Measurements from ENCODE around the gene MSRB1.

Gene MSRB1, protein sequence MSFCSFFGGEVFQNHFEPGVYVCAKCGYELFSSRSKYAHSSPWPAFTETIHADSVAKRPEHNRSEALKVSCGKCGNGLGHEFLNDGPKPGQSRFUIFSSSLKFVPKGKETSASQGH

DNA sequence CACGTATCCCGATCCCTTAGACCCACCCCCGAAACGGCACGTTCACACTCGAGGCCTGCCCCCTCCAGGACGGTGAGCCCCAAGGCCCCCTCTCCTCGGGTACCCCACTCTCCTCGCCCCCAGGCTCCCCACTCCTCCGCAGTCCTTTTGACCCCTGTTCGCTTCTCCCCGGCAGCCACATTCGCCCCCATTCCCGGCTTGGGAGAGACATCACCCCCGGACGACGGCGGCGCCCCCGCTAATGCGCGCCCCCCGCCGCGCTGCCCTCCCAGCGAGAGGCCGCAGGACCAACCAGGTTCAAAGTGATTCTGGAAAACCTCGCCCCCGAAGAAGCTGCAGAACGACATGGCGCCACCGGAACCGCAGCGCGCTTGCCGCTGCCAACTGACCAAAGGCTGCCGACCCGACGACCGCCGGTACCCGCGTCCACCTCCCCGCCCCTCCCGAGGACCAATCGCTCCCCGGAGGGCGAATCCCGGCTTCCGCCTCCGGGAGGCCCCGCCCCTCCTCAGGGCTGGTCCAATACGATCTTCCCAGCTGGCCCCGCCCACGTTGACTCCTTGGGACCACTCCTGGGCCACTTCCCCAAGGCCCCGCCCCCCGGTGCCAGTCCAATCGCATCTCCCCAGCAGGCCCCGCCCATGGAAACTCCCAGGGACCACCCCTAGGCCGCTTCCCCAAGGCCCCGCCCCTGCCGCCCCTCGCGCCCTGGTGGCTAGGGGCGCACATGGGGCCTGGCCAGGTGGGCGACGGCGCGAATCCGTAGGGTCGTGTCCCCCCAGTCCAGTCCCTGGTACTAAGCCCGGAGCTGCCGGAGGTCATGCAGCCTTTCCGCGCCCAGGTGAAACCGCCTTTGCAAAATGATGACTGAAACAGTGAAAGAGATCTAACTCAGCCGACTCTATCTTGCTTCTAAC lies at the start of gene MSRB1:
Gene MSRB1, minus strand, starts transcription at position 390 of the 917 bp plus-strand sequence. Its CDS starts 43 bp downstream, at position 347.
- DNase-seq, result peak; percentile 62 to 100 (median 98)

DNA sequence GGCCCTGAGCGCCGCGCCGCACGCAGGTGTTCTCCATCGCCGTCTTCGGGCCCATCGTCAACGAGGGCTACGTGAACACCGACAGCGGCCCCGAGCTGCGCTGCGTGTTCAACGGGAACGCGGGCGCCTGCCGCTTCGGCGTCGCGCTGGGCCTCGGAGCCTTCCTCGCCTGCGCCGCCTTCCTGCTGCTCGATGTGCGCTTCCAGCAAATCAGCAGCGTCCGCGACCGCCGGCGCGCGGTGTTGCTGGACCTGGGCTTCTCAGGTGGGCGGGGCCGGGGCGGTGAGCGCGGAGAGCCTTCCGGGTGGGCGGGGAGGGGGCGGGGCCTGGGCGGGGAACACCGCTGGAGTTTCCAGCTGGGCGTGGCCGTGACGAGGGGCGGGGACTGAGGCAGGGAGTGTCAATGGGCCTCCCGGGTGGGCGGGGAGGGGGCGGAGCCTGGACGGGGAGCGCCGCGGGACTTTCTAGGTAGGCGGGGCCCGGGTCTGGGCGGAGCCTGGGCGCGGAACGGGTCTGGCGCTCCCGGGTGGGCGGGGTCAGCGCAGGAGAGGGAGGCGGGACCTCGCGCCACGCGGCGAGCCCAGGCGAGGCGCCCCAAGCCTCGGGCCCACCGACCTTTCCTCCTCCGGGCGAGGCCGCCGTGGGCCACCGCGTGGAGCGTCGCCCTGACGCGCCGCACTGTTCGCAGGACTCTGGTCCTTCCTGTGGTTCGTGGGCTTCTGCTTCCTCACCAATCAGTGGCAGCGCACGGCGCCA lies 49.1 kb upstream of the MSRB1 start:
- peak in 50 of 51 donors; percentile 18 to 92 (median 80) for DNase-seq

DNA sequence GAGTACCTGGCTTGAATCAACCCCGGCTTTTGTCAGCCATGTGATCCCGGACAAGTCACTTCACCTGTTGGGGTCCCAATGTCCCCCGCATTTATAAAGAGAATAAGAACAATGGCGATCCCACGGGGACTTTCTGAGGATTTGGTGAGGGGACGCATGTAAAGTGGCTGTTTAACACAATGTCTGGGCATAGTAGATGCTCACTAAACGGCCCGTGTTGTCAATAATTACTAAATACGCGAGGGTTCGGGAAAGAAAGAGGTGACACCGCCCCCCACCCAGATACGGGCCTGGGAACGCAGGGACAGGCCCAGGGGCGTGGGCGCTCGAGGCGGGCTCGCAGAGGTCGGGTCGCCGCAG lies 48.6 kb upstream of the MSRB1 start:
- DNase-seq, result no peak

DNA sequence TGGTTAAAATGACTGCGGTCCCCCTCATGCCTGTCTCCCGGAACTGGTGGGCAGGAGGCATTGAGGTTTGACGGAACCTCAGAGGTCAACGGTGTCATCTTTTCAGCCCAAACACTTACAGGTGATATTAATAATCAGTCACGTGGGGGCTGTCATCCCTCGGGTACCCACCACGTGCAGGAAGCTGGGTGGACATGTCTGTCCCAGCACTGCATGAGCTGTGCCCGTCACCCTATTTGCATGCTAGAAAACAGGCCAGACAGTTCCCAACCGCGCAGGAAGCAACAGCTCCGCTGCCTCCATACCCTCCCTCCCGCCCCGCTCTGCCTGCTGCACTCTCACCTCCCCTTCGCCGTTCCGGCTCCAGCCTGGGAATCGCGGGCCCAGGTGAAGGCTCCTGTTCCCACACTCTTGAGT lies 48.1 kb upstream of the MSRB1 start:
- DNase-seq, result peak in 1 of 51 donors; percentile 13

DNA sequence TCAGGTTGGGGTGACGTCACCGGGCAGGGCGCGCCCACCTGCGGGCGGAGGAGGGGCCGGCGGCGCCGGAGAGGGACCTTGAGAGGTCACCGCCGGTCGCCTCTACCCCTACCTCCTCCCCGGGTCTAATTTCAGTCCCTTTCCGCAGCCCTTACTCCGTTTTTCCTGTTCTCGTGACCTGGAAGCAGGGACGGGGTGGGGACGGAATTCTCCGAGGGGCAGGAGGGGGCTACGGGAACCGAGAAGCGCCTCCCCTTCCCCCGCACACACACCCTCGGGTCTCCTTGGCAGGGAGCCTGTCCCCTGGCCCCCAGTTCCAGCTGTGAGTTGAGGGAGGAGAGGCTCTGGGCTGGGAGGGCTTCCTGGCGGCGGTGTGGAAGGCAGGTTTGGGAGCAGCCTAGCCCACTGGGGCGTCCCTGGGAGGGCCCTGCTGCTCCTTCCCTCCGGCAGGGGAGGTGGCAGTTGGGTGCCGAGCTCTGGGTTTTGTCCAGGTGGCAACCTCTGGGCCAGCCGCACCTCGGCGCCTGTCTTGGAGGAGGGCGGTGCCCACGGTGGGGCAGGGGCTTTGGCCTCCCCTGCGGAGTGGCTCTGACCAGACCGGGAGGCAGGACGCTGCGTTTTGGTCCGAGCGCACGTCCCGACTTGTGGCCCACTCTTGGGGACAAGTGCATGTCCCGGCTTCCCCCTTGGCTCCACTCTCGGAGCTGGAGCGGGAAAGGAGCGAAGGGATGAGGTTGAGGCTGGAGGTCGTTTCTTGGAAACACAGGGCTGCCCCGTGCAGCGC lies 47.5 kb upstream of the MSRB1 start:
- DNase-seq, result peak in 1 of 51 donors; percentile 23

DNA sequence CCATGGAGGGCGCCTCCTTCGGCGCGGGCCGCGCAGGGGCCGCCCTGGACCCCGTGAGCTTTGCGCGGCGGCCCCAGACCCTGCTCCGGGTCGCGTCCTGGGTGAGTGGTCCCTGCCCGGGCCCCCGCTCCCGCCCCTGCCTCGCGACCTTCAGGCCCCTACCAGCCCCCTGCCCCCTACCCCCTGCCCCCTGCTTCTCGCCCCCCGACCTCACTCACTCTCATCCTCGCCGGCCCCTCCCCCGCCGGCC lies 47.0 kb upstream of the MSRB1 start:
- DNase-seq, result no peak

DNA sequence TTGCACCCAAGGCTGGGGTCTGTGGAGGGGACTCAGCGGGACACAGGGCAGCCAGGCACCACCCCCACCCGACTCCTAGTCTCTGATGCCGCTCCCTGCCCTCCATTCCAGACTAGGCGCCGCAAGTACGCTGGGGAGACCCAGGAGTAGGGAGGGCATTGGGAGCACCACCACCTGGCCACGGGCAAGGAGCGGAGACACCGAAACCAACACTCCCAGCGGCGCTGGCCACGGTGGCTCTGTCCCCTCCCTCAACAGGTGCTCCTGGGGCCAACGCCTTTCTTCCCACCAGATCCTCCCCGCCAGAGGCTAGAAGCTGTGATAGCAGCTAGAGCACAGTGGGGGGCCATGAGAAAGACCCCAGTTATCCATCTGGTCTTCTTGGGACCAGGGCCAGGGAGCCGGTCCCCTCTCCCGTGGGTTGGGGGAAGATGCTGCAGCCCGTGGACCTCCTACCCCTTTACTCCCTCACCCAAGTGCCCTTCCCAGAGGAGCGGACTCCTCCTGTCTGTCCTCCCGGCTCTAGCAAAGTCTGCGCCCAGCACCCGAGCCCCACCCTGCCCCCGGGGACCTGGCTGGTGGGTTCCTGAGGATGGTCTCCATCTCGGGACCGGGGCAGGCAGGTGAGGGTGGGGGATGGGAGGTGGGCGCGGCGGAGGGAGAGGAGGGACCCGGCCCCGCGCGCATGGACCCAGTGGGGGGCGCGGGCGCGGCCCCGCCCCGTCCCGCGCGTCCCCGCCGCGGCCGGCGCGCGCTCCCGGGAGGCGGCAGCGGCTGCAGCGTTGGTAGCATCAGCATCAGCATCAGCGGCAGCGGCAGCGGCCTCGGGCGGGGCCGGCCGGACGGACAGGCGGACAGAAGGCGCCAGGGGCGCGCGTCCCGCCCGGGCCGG lies 46.5 kb upstream of the MSRB1 start, which contains the start of gene SYNGR3:
Gene SYNGR3, plus strand, starts transcription at position 762 of the 892 bp plus-strand sequence. CDS start 133 bp downstream, outside the sequence.
- DNase-seq, result no peak

DNA sequence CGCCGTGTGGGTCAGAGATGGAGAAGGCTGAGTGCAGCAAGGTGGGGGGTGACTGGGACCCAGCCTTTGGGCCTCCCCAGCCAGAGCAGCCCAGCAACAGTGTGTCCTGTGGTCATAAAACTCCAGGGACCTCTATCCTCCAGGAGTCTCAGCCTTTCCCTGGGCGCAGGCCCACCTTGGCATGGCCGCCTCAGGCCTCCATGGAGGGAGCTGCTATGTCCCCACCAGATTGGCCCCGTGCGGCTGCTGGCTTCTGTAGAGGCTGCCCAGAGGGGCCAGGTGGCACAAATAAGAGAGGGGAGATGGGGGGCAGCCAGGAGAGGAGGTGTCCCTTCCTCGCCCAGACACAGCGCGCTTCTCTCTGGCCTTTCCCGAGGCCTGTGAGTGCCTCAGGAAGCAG lies 44.2 kb upstream of the MSRB1 start:
- DNase-seq, result no peak

DNA sequence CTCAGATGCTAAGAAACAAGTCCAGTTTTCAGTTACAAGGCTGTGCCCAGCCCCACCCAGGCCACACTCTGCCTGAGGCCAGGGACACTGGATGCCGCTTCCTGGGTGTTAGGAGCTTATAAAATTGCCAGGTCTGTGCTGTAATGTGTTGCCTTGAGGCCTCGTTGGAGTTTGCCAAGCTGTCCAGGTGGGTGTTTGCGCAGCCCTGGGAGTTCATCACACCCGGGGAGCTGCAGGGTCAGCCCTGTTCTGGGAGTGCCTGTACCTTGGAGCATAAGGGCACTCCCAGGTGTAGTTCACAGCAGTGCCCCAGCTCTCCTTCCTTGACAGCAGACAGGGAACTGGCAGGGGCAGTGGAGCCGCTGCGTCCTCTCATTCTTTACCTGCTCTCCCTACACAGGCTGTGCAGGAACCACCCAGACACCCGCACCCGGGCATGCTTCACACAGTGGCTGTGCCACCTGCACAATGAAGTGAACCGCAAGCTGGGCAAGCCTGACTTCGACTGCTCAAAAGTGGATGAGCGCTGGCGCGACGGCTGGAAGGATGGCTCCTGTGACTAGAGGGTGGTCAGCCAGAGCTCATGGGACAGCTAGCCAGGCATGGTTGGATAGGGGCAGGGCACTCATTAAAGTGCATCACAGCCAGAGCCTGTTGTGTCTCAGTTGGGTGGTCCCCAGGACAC lies 42.6 kb upstream of the MSRB1 start:
- no peak for DNase-seq

DNA sequence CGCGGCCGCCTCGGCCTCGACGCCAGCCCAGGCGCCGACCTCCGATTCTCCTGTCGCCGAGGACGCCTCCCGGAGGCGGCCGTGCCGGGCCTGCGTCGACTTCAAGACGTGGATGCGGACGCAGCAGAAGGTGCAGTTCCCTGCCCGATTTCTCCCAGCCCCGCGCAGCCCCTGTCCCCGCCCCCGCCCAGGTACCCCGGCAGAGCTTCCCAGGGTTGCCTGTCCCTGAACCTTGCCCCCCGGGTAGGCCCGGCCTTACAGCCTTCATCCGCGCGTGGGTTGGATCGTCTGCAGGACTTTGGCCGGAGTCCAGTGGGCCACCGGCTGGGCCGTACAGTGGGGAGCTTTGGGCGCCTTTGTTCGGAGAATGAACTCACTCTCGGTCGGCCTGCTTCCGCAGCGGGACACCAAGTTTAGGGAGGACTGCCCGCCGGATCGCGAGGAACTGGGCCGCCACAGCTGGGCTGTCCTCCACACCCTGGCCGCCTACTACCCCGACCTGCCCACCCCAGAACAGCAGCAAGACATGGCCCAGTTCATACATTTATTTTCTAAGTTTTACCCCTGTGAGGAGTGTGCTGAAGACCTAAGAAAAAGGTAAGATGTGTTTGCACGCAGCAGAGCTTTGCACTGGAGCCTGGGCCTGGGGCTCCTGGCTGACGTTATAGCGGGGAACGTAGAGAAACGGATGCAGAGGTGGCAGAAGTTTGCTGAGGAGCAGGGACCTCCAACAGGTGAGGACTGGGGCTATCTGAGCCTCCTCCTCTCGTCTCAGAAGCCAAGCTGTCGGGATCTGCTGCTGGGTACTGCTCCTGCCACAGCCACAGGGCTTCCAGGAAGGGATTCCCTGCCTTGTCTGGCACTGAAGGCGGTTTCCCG lies 41.6 kb upstream of the MSRB1 start:
- DNase-seq, result peak in 9 of 51 donors; percentile 29 to 56 (median 47)

DNA sequence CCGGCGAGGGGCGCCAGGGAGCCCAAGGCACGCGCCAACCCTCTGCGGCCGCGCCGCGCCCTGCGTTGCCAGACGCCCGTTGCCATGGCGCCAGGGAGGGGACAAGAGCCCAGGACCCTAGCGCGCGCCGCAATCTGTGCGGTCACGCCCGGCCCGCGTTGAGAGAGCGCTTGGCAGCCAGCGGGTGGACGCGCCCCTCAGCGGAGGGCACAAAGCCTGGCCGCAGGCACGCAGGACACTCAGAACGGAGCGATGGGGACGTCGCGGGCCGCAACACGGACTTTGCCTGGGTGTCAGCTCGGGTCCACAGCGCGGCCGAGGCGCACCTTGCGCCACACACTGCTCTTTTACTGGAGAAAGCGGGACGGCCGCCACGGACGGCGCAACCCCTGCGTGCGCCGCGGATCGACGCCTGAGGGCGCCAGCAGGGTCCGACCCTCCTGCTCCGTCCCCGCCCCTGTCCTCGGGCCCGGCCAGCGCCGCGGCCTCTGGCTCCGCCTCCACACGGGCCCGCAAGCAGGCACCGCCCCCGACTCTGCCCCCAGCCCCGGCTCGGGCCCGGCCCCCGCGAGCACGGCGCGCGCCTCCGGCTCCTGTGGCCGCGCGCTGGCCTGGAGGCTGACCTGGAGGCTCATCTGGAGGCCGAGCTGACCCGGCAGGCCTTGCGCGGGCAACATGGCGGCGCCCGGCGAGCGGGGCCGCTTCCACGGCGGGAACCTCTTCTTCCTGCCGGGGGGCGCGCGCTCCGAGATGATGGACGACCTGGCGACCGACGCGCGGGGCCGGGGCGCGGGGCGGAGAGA lies 40.7 kb upstream of the MSRB1 start, which contains the start of gene GFER:
Gene GFER, plus strand, starts transcription at position 650 of the 803 bp plus-strand sequence. Its CDS starts 26 bp downstream, at position 676.
- DNase-seq, result peak in 50 of 51 donors; percentile 35 to 92 (median 80)

DNA sequence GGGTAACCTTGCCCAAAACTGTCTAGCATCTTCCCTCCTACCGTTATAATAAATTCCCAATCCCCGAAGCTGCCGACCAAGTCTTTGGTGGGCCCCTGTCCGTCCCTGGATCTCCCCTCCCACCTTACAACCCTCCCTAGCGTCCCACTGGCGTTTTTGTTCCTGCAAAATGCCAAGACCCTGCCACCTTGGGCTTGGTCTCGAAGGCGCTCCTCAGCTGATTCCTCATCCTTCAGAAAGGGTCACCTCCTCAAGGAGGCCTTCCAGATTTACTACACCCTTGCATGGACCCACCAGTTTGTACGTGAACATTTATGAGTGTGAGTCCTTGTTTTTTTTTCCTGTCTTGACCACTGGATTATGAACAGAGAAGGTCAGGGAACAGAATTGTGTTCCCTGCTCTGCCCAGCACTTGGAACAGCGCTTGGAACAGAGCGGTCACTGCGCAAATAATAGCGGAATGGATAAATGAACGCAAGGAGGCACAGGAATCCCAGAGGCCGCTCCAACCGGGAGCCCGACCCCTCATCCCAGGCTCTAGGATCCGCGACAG lies 40.1 kb upstream of the MSRB1 start:
- DNase-seq, result no peak

DNA sequence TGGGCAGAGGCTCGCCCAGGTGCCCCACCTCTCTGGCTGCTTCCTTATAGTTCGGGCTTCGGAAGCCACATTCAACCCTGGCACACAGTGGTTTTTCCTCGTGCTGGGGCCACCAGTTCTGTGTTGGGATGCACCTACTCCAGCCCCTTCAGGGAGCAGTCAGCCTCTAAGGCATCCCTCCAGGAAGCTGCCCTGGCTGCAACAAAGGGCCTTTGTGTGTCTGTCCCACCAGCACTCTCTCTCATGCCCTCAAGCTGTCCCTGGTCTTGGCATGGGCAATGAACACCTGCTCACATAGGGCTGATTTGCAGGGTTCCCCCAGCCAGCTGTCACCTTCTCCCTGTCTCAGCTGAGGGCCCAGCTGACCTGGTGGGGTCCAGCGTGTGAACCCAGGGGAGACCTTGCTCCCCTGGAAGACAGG lies 39.0 kb upstream of the MSRB1 start:
- DNase-seq, result peak in 15 of 51 donors; percentile 2 to 54 (median 36)

DNA sequence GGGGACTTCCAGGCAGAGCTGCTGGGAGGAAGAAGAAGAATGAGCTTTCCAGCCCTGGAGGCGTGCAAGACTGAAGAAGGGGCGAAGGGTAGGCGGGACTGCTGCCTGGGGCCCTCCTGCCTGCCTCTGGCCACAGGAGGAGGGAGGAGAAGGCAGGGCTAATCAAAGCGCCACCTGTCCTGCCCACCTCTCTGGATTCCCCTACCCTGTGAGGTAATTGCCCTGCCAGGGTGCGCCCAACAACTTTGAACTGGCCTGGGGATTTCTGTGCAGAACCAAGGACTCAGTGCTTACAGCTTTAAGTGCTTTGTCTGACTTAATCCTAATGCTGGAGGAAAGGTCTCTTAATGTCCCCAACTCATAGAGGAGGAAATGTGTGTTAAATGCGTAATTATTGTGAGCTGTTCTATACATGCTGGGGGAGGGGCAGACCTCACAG lies 38.4 kb upstream of the MSRB1 start, which contains the start of gene NOXO1:
Gene NOXO1, minus strand, starts transcription at position 72 of the 439 bp plus-strand sequence. CDS start 290 bp downstream, outside the sequence.
- DNase-seq, result no peak

DNA sequence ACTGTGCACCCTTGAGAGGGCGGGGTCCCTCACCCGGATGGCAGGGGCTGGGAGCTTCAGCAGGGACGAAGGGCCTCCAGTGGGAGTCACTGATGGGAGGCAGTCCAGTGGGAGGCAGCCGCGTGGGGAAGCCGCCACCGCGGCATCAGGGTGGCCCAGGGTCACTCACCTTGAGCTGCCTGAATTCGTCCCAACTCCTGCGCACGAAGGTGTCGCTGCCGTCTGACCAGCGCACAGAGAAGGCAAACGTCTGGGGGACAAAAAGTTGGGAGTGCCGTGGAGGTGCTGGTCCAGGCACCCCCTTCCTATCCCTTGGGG lies 37.7 kb upstream of the MSRB1 start:
- DNase-seq, result no peak

DNA sequence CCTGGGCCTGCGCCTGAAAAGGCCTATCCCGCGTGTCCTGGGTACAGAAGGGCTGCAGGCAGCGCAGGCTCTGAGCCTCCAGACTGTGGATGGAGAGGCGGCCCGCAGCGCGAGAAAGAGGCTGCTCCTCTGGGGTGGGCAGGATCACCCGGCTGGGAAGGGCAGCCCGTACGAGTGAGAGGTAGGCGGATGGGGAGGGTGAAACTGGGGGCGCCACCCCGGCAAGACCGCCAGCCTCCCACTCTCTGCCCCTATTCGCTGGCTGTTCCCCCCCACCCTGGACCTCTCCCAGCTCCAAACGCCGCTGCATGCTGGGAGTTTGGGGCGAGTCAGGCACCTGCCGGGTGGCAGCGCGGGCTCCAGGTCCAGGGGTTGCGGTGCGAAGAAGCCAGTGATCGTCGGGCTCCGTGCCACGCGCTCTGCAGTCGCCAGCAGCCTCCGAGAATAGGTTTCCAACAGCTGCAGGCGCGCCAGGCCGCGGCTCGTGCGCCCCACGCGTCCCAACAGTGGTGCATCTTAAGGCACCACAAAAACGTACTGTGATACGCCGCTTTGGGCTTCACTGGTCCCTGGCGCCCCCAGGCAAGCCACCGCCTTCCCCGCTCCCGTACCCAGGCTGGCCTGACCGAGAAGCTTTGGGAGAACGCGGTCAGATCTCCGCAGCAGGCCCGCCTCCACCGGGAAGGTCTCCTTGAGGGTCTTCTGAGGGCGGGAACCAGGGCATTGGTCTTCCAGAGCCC lies 37.2 kb upstream of the MSRB1 start:
- no peak for DNase-seq

Measured in hypothalamus (tissue), 51 donors.